Measurements from ENCODE around the gene KDM4B. TPM values are rescaled to one million over a fixed set of nuclear protein-coding genes. Genes with fewer than 3 reads are reported as not detected.
"Not testable (repeated sequence)": the region's sequence is repeated elsewhere in the genome, so short reads cannot be mapped to it uniquely, and the experiment has no call there.

The KDM4B gene
- total RNA-seq, 2 experiments from 2014 or later = 44.9 to 47.0 TPM

- DNase-seq = no peak
- ATAC-seq = no peak
- H3K36me3 Mint-ChIP-seq (ENCODE audit: low read depth) = peaks cover 35% of the 10 kb centered on the region
Observed at GRCh38 chr19:4969292-4969771, 419 bp downstream of the KDM4B start.

GRCh38 chr19:4969772-4970531 is 1.0 kb downstream of the KDM4B start:
- Mint-ChIP-seq H3K4me1 (ENCODE audit: low read depth) (peaks cover 38% of the 10 kb centered on the region), H3K27me3 (ENCODE audit: low read depth) (no peaks in the 10 kb centered on the region), H3K27ac (peak overlapping the region; percentile 79), H3K9me3 (ENCODE audit: insufficient read depth) (no peaks in the 10 kb centered on the region), H3K4me3 (peak overlapping the region; percentile 89), H3K36me3 (ENCODE audit: low read depth) (peaks cover 29% of the 10 kb centered on the region)
- ATAC-seq (no peak), DNase-seq (peak; percentile 31)
- POLR2A ChIA-PET = interaction anchor here (0.7 to 1.0 kb wide), 2 partner anchors 53 to 821 kb away, joined by 3 to 4 read pairs; partner anchors contain the start of gene DUS3L
- CTCF ChIA-PET = interaction anchor here (1.1 to 2.8 kb wide), 4 partner anchors 26 to 160 kb away, joined by 3 to 9 read pairs (median 6); no protein-coding TSS in a partner anchor

More at GRCh38 chr19:4969292-4969771, 419 bp downstream of the KDM4B start:
- POLR2A ChIA-PET = interaction anchor here (0.7 to 1.4 kb wide), 5 partner anchors 14 to 106 kb away, joined by 3 to 7 read pairs (median 4); no protein-coding TSS in a partner anchor
- Mint-ChIP-seq H3K4me3 (peak overlapping the region; percentile 89), H3K9me3 (ENCODE audit: insufficient read depth) (no peaks in the 10 kb centered on the region), H3K27ac (peak overlapping the region; percentile 79), H3K4me1 (ENCODE audit: low read depth) (peaks cover 38% of the 10 kb centered on the region), H3K27me3 (ENCODE audit: low read depth) (no peaks in the 10 kb centered on the region)
- CTCF ChIA-PET = interaction anchor here (1.3 kb wide), 1 partner anchor 58 kb away, joined by 6 read pairs; no protein-coding TSS in a partner anchor

- Mint-ChIP-seq H3K27ac (peak overlapping the region; percentile 79), H3K36me3 (ENCODE audit: low read depth) (peaks cover 24% of the 10 kb centered on the region), H3K4me3 (peak overlapping the region; percentile 89), H3K4me1 (ENCODE audit: low read depth) (peaks cover 38% of the 10 kb centered on the region), H3K9me3 (ENCODE audit: insufficient read depth) (no peaks in the 10 kb centered on the region), H3K27me3 (ENCODE audit: low read depth) (no peaks in the 10 kb centered on the region)
- ChIA-PET CTCF (interaction anchor here (0.8 to 2.8 kb wide), 6 partner anchors 25 to 161 kb away, joined by 3 to 9 read pairs (median 4); no protein-coding TSS in a partner anchor), POLR2A (interaction anchor here (0.9 to 1.0 kb wide), 2 partner anchors 60 to 820 kb away, joined by 4 read pairs; partner anchors contain the start of gene DUS3L)
- ATAC-seq (no peak), DNase-seq (peak; percentile 35)
Observed at GRCh38 chr19:4970558-4971423, 1.9 kb downstream of the KDM4B start.

GRCh38 chr19:4971424-4971793 is 2.5 kb downstream of the KDM4B start:
- peak; percentile 63 for DNase-seq
- ChIA-PET CTCF (interaction anchor here (0.8 to 2.8 kb wide), 5 partner anchors 25 to 60 kb away, joined by 3 to 9 read pairs (median 4); no protein-coding TSS in a partner anchor), POLR2A (interaction anchor here (0.9 kb wide), 1 partner anchor 60 kb away, joined by 4 read pairs; no protein-coding TSS in a partner anchor)
- Mint-ChIP-seq H3K27me3 (ENCODE audit: low read depth) (no peaks in the 10 kb centered on the region), H3K4me1 (ENCODE audit: low read depth) (peaks cover 38% of the 10 kb centered on the region), H3K36me3 (ENCODE audit: low read depth) (peaks cover 19% of the 10 kb centered on the region), H3K27ac (peak overlapping the region; percentile 10), H3K9me3 (ENCODE audit: insufficient read depth) (no peaks in the 10 kb centered on the region), H3K4me3 (peak overlapping the region; percentile 89)
- ATAC-seq = no peak

GRCh38 chr19:4971816-4972495 is 3.0 kb downstream of the KDM4B start:
- ChIA-PET POLR2A (interaction anchor here (0.9 kb wide), 1 partner anchor 59 kb away, joined by 4 read pairs; no protein-coding TSS in a partner anchor), CTCF (interaction anchor here (0.6 to 2.8 kb wide), 4 partner anchors 56 to 118 kb away, joined by 3 to 9 read pairs (median 4); no protein-coding TSS in a partner anchor)
- Mint-ChIP-seq H3K4me3 (peak overlapping the region; percentile 89), H3K27me3 (ENCODE audit: low read depth) (no peaks in the 10 kb centered on the region), H3K27ac (no peak overlapping the region), H3K36me3 (ENCODE audit: low read depth) (peaks cover 18% of the 10 kb centered on the region), H3K9me3 (ENCODE audit: insufficient read depth) (no peaks in the 10 kb centered on the region), H3K4me1 (ENCODE audit: low read depth) (peaks cover 38% of the 10 kb centered on the region)
- ATAC-seq = no peak
- no peak for DNase-seq

GRCh38 chr19:4972509-4973230 is 3.8 kb downstream of the KDM4B start:
- CTCF ChIA-PET = interaction anchor here (0.6 to 2.8 kb wide), 3 partner anchors 61 to 181 kb away, joined by 3 to 9 read pairs (median 3); partner anchors contain the start of gene FEM1A
- Mint-ChIP-seq H3K27me3 (ENCODE audit: low read depth) (no peaks in the 10 kb centered on the region), H3K4me3 (no peak overlapping the region), H3K9me3 (ENCODE audit: insufficient read depth) (no peaks in the 10 kb centered on the region), H3K27ac (no peak overlapping the region), H3K36me3 (ENCODE audit: low read depth) (peaks cover 16% of the 10 kb centered on the region), H3K4me1 (ENCODE audit: low read depth) (peaks cover 33% of the 10 kb centered on the region)
- ATAC-seq (no peak), DNase-seq (no peak)
- POLR2A ChIA-PET = no interaction called here

- no peak overlapping the region for H3K27ac Mint-ChIP-seq
- H3K27me3 Mint-ChIP-seq (ENCODE audit: low read depth) = no peaks in the 10 kb centered on the region
- H3K36me3 Mint-ChIP-seq (ENCODE audit: low read depth) = peaks cover 11% of the 10 kb centered on the region
- CTCF ChIA-PET = interaction anchor here (0.7 to 1.2 kb wide), 2 partner anchors 56 to 63 kb away, joined by 3 to 5 read pairs; no protein-coding TSS in a partner anchor
- peaks cover 27% of the 10 kb centered on the region for H3K4me1 Mint-ChIP-seq (ENCODE audit: low read depth)
- ATAC-seq (no peak), DNase-seq (no peak)
- no peak overlapping the region for H3K4me3 Mint-ChIP-seq
- POLR2A ChIA-PET = no interaction called here
- H3K9me3 Mint-ChIP-seq (ENCODE audit: insufficient read depth) = no peaks in the 10 kb centered on the region
Observed at GRCh38 chr19:4974880-4975469, 6.1 kb downstream of the KDM4B start.

- H3K27me3 Mint-ChIP-seq (ENCODE audit: low read depth); POLR2A ChIA-PET; H3K27ac Mint-ChIP-seq; ATAC-seq; DNase-seq; H3K9me3 Mint-ChIP-seq (ENCODE audit: insufficient read depth); H3K4me3 Mint-ChIP-seq: not testable (repeated sequence)
- Mint-ChIP-seq H3K36me3 (ENCODE audit: low read depth) (peaks cover 11% of the 10 kb centered on the region), H3K4me1 (ENCODE audit: low read depth) (peaks cover 21% of the 10 kb centered on the region)
- CTCF ChIA-PET = interaction anchor here (0.7 to 1.2 kb wide), 2 partner anchors 55 to 64 kb away, joined by 3 to 5 read pairs; no protein-coding TSS in a partner anchor
Observed at GRCh38 chr19:4975601-4976000, 6.7 kb downstream of the KDM4B start.

- no peak for ATAC-seq
- no peak for DNase-seq
- Mint-ChIP-seq H3K4me1 (ENCODE audit: low read depth) (peaks cover 16% of the 10 kb centered on the region), H3K27ac (no peak overlapping the region), H3K36me3 (ENCODE audit: low read depth) (peaks cover 8% of the 10 kb centered on the region), H3K9me3 (ENCODE audit: insufficient read depth) (no peaks in the 10 kb centered on the region), H3K27me3 (ENCODE audit: low read depth) (no peaks in the 10 kb centered on the region), H3K4me3 (no peak overlapping the region)
- CTCF ChIA-PET = interaction anchor here (1.2 kb wide), 1 partner anchor 65 kb away, joined by 5 read pairs; no protein-coding TSS in a partner anchor
- POLR2A ChIA-PET = no interaction called here
Observed at GRCh38 chr19:4976401-4977298, 7.7 kb downstream of the KDM4B start.
